ENCODE measurements around the gene DLG5. TPM values are rescaled to one million over a fixed set of nuclear protein-coding genes. Genes with fewer than 3 reads are reported as not detected.
A peak's percentile ranks its signal among the peaks of the same experiment; 100 is the strongest.

Gene DLG5
- total and polyA plus RNA-seq, 9 of the 15 experiments (the other 6 are each of a cell fraction or from before 2014, with no cell fraction given) = 1.4 to 26.8 (median 11.2) TPM

- Histone ChIP-seq H3K4me1 (replicated peaks in 1 of 2; ENCODE audit: control insufficient read depth in 2 of 2, insufficient read depth in 2 of 2, low read length in 2 of 2) (peaks cover 15 to 20% of the 10 kb centered on the region in 2 experiments; a peak in 4 of 5 replicates), H4K20me1 (replicated peaks; ENCODE audit: control insufficient read depth, insufficient read depth, low read length) (no peaks in the 10 kb centered on the region), H3K4me3 (no peak overlapping the region), H3K9me3 (replicated peaks; ENCODE audit: control insufficient read depth, insufficient read depth, low read depth, low read length) (no peaks in the 10 kb centered on the region), H3K27ac (ENCODE audit: extremely low read depth, low read depth, low read length) (no peak overlapping the region), H3K4me2 (ENCODE audit: insufficient read depth, low read length) (no peak overlapping the region), H3K9me1 (ENCODE audit: control insufficient read depth, insufficient read depth, low read length) (no peaks in the 10 kb centered on the region), H3K79me2 (ENCODE audit: control insufficient read depth, insufficient read depth, low read length) (no peaks in the 10 kb centered on the region), H3K36me3 (ENCODE audit: control insufficient read depth, insufficient read depth, low read length) (peaks cover 59% of the 10 kb centered on the region), H3K9ac (ENCODE audit: insufficient read depth in 1 of 2, low read depth in 2 of 2, low read length in 2 of 2) (no peak overlapping the region), H3K27me3 (ENCODE audit: control insufficient read depth in 2 of 2, insufficient read depth in 2 of 2, low read length in 2 of 2) (no peaks in the 10 kb centered on the region), H2AFZ (ENCODE audit: low read depth, low read length) (no peak overlapping the region)
- in situ Hi-C loops (cut with MboI) = loop anchor here (5.0 kb wide), 2 partner anchors 67 to 117 kb away; no protein-coding TSS in a partner anchor
- 52% methylated on average over 8 of the region's 8 CpGs for WGBS (ENCODE audit: insufficient coverage, low coverage, missing lambda C conversion rate)
- intact Hi-C loops (cut with micrococcal nuclease) = loop anchor here (1.0 to 5.0 kb wide), 5 partner anchors 47 to 252 kb away; partner anchors contain the start of gene DLG5
- peak; percentile 49 to 83 (median 64) for DNase-seq (ENCODE audit: extremely low read depth in 1 of 4, low spot score in 3 of 4)
- FAIRE-seq = peak; percentile 69
- POLR2A ChIA-PET = interaction anchor here (0.8 to 1.6 kb wide), 10 partner anchors 8 to 128 kb away, joined by 3 to 6 read pairs (median 4); no protein-coding TSS in a partner anchor
- no TSS peak for BruUV-seq (replicated peaks)
- CTCF ChIA-PET (ENCODE audit: low intra/inter-chr PET ratio) = interaction anchor here (0.6 to 1.8 kb wide), 3 partner anchors 67 to 195 kb away, joined by 3 to 16 read pairs (median 6); no protein-coding TSS in a partner anchor
- peak; percentile 86 for ATAC-seq
- TF ChIP-seq BHLHE40 (IDR thresholded peaks at IDR 0.05; ENCODE audit: low read length) = 0 out of 2 replicates have a peak, but pooled peaks have one; percentile 19
- TF ChIP-seq EZH2 (IDR thresholded peaks at IDR 0.05; ENCODE audit: borderline replicate concordance, low read depth, low read length) = no peak
- no peak for TF ChIP-seq SP2 (IDR thresholded peaks at IDR 0.05; ENCODE audit: extremely low read depth, low read depth, low read length, poor library complexity, severe bottlenecking)
- TF ChIP-seq IRF2 (CRISPR knock-in tag; IDR thresholded peaks at IDR 0.05) = no peak
- no peak for TF ChIP-seq HMG20A (CRISPR knock-in tag; conservative IDR thresholded peaks at IDR 0.05)
- no peak for TF ChIP-seq WHSC1 (IDR thresholded peaks at IDR 0.05; ENCODE audit: low read length)
- TF ChIP-seq PML (IDR thresholded peaks at IDR 0.05; ENCODE audit: low read length) = no peak
- TF ChIP-seq SNAPC5 (CRISPR knock-in tag; IDR thresholded peaks at IDR 0.05) = no peak
- TF ChIP-seq PHF21A (IDR thresholded peaks at IDR 0.05; ENCODE audit: borderline replicate concordance, low read depth) = no peak
- no peak for TF ChIP-seq USF2 (CRISPR knock-in tag; IDR thresholded peaks at IDR 0.05)
- peak; percentile 27; the same call in 1 of the 2 replicates for TF ChIP-seq MYC (IDR thresholded peaks at IDR 0.05; ENCODE audit: low read depth, low read length)
- no peak for TF ChIP-seq MYC (CRISPR knock-in tag; IDR thresholded peaks at IDR 0.05; ENCODE audit: borderline replicate concordance, low read depth)
- TF ChIP-seq ZNF184 (CRISPR knock-in tag; IDR thresholded peaks at IDR 0.05) = no peak
- TF ChIP-seq NR2C2 (CRISPR knock-in tag; IDR thresholded peaks at IDR 0.05) = no peak
- TF ChIP-seq NR2C2 (tag; IDR thresholded peaks at IDR 0.05) = no peak
- TF ChIP-seq MXI1 (IDR thresholded peaks at IDR 0.05; ENCODE audit: low read depth, low read length) = no peak
- no peak for TF ChIP-seq BCLAF1 (IDR thresholded peaks at IDR 0.05; ENCODE audit: borderline replicate concordance in 1 of 2, control insufficient read depth in 1 of 2, low read depth in 2 of 2, low read length in 1 of 2)
- TF ChIP-seq NFE2 (IDR thresholded peaks at IDR 0.05; ENCODE audit: low read depth) = no peak
Measured at GRCh38 chr10:77974396-77975074, 48.0 kb upstream of the DLG5 start.
